Measurements from ENCODE around the gene FARS2. TPM values are rescaled to one million over a fixed set of nuclear protein-coding genes. Genes with fewer than 3 reads are reported as not detected.

Gene FARS2
- total RNA-seq, 1 donor from 2014 or later, result 16.5 TPM

GRCh38 chr6:5425797-5426196 is 164.5 kb downstream of the FARS2 start:
- intact Hi-C loops (cut with DNase I), result no loop called here
- H3K27ac ChIP-seq, result no peak overlapping the region
- no peak for TF ChIP-seq CTCF (IDR thresholded peaks at IDR 0.05)
- TF ChIP-seq POLR2A (IDR thresholded peaks at IDR 0.05), result no peak
- no peak for TF ChIP-seq POLR2AphosphoS5 (IDR thresholded peaks at IDR 0.05; ENCODE audit: insufficient read depth in 1 of 2, low read depth in 1 of 2)
- no peaks in the 10 kb centered on the region for H3K27me3 ChIP-seq
- H3K36me3 ChIP-seq, result no peaks in the 10 kb centered on the region
- no peak overlapping the region for H3K4me3 ChIP-seq
- no peaks in the 10 kb centered on the region for H3K9me3 ChIP-seq
- no peak for DNase-seq (ENCODE audit: extremely low spot score in 2 of 2)
- no peaks in the 10 kb centered on the region for H3K4me1 ChIP-seq

GRCh38 chr6:5427586-5427985 is 166.3 kb downstream of the FARS2 start:
- intact Hi-C loops (cut with DNase I), result no loop called here
- Histone ChIP-seq H3K4me1 (no peaks in the 10 kb centered on the region), H3K4me3 (no peak overlapping the region), H3K9me3 (no peaks in the 10 kb centered on the region), H3K27ac (no peak overlapping the region), H3K36me3 (no peaks in the 10 kb centered on the region), H3K27me3 (no peaks in the 10 kb centered on the region)
- no peak for DNase-seq (ENCODE audit: extremely low spot score in 2 of 2)
- TF ChIP-seq POLR2AphosphoS5 (IDR thresholded peaks at IDR 0.05; ENCODE audit: insufficient read depth in 1 of 2, low read depth in 1 of 2) (no peak), CTCF (IDR thresholded peaks at IDR 0.05) (no peak), POLR2A (IDR thresholded peaks at IDR 0.05) (no peak)

DNA sequence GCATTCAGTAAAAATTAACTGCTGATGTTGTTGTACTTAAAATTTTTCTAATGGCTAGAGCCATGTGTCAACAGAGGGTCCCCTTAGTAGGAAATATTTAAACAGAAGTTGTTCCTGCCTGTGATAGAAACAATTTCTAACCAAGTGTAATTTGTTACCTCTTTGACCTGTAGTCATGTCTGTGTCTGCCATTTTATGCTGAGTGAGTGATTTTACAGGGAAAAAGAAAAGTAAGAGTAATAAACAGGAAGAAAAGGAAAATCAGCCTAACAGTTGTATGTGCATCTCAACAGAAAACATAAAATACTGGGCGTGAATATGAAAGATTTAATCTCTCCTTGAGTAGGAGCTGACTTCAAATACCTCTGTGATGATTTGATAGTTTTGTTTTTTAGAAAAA is 172.0 kb downstream of the FARS2 start:
- intact Hi-C loops (cut with DNase I), result no loop called here
- Histone ChIP-seq H3K27ac (no peak overlapping the region), H3K4me1 (no peaks in the 10 kb centered on the region), H3K4me3 (no peak overlapping the region), H3K36me3 (no peaks in the 10 kb centered on the region), H3K9me3 (no peaks in the 10 kb centered on the region), H3K27me3 (no peaks in the 10 kb centered on the region)
- DNase-seq (ENCODE audit: extremely low spot score in 2 of 2), result no peak
- TF ChIP-seq POLR2AphosphoS5 (IDR thresholded peaks at IDR 0.05; ENCODE audit: insufficient read depth in 1 of 2, low read depth in 1 of 2) (no peak), POLR2A (IDR thresholded peaks at IDR 0.05) (no peak), CTCF (IDR thresholded peaks at IDR 0.05) (no peak)

- H3K4me3 ChIP-seq, result no peak overlapping the region
- no peak for DNase-seq (ENCODE audit: extremely low spot score in 2 of 2)
- H3K27ac ChIP-seq, result no peak overlapping the region
- no peaks in the 10 kb centered on the region for H3K9me3 ChIP-seq
- TF ChIP-seq CTCF (IDR thresholded peaks at IDR 0.05) (no peak), POLR2A (IDR thresholded peaks at IDR 0.05) (no peak), POLR2AphosphoS5 (IDR thresholded peaks at IDR 0.05; ENCODE audit: insufficient read depth in 1 of 2, low read depth in 1 of 2) (no peak)
- no peaks in the 10 kb centered on the region for H3K27me3 ChIP-seq
- no peaks in the 10 kb centered on the region for H3K4me1 ChIP-seq
- intact Hi-C loops (cut with DNase I), result no loop called here
- H3K36me3 ChIP-seq, result no peaks in the 10 kb centered on the region
These were observed 174.1 kb downstream of the FARS2 start for GRCh38 chr6:5435449-5435848.

DNA sequence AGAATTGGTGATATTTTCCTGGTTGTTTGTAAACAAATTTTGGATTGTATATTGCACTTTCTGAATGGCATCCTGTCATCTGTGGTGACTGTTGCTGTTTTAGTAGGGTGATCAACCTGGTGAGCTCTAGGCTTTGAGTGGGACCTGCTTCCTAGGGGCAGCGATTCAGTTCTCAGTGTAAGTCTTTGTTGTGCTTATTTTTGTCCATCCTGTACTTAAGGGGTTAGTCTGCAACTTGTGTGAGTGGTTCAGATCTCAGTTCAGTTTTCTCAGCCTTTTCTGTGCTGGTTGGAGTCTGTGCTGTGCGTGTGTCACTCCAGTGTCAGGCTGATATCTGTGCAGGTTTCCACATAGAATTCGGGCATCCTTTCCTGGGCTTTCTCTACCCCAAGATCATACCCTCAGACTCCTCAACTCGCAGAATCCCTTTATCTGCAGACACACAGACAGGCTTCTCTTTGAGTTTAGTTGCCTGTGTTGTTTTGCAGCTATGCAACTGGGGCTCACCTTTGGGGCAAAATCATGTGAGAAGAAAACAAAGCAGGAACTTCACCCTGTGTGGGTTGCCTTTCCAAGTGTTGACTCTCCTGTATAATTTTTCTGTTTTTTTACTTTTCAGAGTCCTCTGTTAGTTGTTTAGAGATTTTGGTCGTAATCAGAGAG is 177.7 kb downstream of the FARS2 start:
- Histone ChIP-seq H3K9me3 (no peaks in the 10 kb centered on the region), H3K36me3 (no peaks in the 10 kb centered on the region), H3K4me3 (no peak overlapping the region), H3K27me3 (no peaks in the 10 kb centered on the region), H3K27ac (no peak overlapping the region), H3K4me1 (no peaks in the 10 kb centered on the region)
- intact Hi-C loops (cut with DNase I), result no loop called here
- TF ChIP-seq CTCF (IDR thresholded peaks at IDR 0.05), result no peak
- TF ChIP-seq POLR2AphosphoS5 (IDR thresholded peaks at IDR 0.05; ENCODE audit: insufficient read depth in 1 of 2, low read depth in 1 of 2), result no peak
- no peak for TF ChIP-seq POLR2A (IDR thresholded peaks at IDR 0.05)
- DNase-seq (ENCODE audit: extremely low spot score in 2 of 2), result no peak

Data from vagina (tissue), 2 donors.